GM19452 (cell line): ENCODE results near the gene C17orf75.
A peak's percentile ranks its signal among the peaks of the same experiment; 100 is the strongest.
"Not testable (repeated sequence)": the region's sequence is repeated elsewhere in the genome, so short reads cannot be mapped to it uniquely, and the experiment has no call there.

Experiments used
- ATAC-seq: cut with Tn5 transposase; IDR thresholded peaks from one replicate; pipeline ENCODE4 v1.9.1; 2021; ENCODE audit not compliant: unreplicated experiment

Gene C17orf75

DNA sequence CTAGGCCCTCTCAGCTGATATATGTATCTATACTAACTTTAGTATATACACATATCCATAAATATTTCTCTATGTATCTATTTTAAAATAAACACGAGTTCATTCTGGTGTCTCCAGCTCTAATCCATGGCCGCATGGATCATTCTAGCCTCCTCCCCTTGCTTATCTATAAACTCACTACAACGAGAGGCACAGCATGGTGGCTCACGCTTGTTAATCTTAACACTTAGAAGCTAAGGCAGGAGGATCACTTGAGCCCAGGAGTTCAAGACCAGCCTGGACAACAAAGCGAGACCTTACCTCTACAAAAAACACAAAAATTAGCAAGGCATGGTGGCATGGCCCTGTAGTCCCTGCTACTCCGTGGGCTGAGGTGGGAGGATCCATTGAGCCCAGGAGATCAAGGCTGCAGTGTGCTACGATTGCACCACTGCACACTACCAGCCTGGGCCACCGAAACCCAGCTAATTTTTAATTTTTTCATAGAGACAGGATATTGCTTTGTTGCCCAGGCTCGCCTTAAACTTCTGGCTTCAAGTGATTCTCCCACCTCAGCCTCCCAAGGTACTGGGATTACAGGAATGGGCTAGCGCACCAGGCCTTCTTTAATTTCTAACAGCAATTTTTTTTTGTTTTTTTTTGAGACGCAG is 4.1 kb upstream of the C17orf75 start:
- ATAC-seq: no peak

DNA sequence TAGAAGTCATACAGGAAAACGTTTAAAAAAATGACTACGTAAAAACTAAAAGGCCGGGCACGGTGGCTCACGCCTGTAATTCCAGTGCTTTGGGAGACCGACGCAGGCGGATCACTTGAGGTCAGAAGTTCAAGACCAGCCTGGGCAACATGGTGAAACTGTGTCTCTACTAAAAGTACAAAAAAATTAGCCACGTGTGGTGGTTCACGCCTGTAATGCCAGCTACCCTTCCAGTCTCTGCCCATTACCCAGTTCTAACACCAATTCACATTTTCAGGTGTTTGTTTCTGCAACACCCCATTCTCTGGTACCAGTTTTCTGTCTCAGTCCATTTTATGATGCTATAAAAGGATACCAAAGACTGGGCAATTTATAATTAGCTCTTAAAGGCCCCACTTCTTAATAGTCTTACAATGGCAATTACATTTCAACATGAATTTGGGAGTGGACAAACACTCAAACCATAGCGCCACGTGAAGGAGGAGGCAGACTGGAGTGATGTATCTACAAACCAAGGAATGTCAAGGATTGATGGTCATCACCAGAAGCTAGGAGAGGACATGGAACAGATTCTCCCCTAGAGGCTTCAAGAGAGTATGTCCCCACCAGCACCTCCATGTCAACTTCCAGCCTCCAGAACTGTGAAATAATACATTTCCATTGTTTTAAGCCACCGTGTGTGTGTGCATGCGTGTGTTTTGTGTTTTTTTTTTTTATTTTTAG is 791 bp upstream of the C17orf75 start:
- ATAC-seq: no peak

DNA sequence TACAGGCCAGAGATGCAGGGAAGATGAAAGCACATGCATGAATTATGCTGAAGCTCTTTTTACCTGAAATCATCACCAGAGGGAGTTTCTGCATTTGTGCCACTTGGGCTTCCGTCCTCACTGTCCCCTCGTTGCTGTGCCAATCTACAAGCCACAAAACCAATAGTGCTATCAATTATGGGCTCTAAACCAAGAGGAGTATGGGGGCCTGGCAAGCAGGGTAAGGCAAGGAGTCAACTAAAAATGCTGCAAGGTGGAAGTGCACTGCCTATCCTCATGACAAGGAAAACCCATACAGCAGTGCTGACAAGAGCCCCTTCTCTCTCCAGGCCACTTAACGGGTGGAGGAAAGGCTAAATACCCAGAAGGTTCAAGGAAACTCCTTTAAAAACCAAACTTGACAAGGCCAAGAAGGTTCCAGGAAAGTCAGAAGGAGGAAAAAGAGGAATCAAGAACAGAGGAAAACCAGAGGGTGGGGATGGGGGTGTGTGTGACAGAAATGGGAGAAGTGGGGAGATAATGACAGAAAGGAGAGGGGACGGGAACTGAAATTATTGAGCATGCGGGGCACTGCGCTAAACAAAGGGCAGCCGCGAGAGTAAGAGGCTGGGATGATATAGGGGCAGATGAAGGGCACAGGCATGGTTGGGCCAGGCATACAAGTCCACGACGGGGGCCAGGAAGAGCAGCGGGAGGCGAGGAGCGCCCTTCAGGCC is 674 bp downstream of the C17orf75 start:
- ATAC-seq: peak; percentile 7

DNA sequence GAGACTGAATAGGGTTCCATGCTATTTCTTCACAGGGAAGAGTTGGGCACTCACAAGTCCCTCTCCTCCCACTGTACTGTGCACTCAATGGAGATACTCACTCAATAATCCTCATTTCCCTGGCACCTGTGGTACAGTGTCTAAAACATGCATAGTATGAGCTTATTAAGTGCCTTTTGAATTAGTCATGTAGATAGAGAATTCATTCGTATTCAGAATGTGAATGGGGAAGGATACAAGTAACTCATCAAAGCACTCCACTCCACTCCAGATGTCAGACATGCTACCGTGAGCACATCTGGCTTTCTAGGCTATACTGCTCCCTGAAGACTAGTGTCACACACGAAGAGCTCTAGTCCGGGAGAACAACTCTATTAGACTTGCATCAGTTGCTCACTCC is 6.3 kb downstream of the C17orf75 start:
- ATAC-seq: no peak

DNA sequence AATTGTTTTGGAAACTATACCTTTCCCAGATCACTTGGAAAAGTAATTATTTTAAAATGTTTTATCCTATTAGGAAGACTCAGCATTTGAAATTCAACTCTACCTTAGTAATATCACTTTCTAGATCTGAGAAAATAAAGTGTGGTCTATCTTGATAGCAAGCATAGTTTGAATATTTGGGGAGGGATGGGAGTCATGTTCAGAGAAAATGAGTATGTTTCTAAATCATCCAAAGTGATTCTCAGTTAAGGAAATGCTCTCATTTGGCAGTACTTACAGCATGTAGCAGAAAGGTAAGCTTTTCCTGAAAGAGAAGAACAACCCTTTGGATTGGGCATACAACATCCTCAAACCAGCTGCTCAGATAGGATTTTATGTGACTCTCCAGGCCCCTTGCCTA is 6.9 kb downstream of the C17orf75 start:
- no peak for ATAC-seq

DNA sequence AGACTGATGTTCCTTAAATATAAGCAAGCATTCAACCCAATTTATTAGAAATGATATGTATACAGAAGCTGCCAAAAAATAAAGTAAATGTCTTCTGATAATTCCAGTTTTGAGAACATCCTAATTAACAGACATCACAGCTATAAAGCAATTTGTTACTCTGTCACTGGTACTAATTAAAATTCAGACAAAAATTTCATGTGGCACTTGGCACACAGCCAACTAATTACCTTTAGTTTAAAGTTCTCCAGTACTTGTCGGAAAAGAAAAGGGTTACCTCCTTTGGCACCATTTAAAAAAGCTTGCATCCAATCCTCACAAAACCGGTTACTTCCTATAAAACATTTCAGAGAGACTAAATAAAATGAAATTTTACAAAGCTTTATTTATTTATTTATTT is 8.8 kb downstream of the C17orf75 start:
- no peak for ATAC-seq

DNA sequence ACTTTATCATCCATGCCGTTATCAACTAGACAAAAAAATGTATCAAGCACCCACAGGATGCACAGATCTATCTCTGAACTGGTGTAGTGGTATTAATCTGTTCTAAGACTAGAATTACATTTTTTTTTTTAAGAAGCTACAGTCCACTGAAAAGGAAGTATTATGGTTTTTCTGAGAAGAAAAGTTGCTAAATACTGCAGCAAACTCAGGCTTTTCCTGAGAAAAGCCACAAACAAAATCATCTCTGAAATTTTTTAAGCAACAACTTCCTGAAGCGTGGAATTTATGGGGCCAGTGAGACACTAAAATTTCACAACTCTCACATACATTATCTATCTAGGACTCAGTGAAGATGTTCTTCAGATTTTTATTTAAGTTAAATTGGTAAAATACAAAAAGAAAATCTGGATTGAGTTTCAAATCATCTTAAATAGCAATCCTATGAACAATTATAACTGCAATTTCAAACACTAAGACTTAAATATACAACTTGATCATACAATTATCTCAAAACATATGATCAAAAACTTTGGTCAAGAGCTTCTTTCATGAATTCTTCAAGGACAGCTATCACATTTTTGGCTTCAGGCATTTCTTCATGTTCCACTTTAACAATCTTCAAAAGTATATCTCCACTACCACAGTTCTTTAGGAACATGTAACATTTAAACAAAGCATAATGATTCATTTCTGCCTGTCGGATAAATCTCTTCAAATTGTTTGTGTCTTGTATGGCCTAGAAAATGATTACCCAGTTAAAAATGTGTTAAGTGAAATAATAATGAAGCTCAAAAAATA is 10.5 kb downstream of the C17orf75 start:
- ATAC-seq: no peak

DNA sequence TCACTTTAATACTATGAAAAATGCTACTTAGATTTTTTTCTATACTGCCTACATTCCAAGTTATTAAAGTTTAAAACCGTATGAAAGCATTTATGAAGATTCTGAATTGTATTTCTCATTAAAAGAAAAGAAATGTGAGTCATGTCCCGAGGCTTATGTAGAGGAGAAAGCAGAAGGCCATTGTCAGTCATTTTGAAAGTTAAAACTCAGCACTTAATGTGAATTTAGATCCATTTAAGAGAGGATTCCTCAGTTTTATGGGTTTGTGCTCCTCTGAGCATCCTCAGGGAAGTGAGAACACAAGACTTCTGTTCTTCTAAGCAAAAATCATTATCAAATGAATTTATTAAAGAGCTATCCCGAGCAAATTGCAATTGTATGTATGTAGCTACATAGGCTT is 11.8 kb downstream of the C17orf75 start:
- no peak for ATAC-seq

DNA sequence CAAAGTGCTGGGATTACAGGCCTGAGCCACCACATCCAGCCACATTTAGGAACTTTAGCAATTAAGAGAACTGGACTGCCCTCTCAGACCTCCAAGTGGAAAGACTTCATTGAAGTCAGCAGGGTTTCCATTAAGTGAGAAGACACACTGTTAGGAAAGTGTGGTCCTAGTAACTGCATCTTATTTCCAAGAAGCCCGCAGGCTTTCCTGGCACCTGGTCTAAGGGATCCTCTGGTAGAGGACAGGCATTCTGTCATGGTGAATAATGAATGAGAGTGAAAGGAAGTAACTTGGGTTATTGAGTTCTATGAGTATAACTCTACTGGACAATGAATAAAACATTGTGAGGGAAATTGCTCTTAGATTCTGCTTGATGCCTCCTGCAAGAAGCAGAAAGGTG is 14.1 kb downstream of the C17orf75 start:
- no peak for ATAC-seq

DNA sequence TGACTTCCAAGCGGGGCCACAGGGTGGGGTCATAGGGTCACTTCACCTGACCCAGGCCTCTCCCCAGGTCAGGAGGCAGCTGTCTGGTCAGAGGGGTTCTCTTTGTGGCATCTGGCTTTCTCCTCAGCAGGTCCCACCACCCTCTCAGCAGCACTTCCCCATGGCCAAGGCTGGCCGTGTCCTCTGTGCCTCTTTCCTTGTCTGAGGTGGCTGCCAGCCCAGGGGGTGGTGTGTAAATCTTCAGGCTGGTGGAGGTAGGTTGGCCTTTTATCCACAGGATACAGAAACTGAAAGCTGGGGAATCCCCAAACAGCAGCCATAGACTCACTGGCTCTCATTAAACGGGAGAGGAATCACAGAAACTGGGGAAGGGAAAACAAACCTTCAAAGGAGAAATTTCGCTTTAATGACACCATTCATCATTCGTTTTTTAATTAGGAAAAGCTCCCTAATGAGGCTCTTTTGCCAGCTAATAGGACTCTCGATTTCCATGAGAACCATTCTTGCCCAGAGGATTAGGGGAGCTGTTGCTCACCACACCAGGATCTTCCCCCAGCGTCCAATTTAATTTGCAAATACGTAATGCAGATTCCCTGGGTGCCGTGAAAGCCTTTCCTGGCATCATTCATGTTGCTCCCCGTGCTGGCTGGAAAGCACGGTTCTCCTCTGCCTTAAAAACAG is 18.0 kb downstream of the C17orf75 start:
- no peak for ATAC-seq

DNA sequence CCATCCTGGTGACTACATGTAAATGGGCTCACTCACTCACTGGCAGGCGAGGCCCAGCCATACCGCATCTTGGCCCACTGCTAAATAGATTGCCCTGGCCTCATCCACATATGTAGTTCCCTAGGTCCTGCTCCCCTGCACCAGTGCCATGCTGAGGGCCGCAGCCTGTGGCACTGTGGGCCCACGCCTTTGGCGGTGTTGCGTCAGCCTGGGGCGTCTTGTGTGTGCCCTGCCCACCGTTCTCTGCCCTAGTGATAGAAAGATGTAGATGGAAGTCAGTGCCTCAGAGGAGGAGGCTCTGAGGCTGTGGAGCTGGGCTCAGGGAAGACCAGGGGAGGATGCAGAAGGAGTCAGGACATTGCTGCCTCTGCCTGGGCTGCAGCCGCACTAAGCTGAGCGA is 18.9 kb downstream of the C17orf75 start:
- ATAC-seq: no peak

DNA sequence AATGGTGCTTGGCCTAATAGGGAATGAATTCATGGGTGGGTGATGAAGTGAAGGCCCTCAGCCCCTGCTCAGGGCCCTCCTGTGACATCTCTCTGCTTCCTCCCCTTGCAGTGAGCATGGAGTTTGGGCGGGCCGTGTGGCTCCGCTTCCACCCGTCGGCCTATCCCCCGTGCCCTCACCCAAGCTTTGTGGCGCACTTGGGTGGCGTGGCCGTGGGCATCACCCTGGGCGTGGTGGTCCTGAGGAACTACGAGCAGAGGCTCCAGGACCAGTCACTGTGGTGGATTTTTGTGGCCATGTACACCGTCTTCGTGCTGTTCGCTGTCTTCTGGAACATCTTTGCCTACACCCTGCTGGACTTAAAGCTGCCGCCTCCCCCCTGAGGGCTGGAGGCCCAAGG is 21.1 kb downstream of the C17orf75 start:
- ATAC-seq: no peak

DNA sequence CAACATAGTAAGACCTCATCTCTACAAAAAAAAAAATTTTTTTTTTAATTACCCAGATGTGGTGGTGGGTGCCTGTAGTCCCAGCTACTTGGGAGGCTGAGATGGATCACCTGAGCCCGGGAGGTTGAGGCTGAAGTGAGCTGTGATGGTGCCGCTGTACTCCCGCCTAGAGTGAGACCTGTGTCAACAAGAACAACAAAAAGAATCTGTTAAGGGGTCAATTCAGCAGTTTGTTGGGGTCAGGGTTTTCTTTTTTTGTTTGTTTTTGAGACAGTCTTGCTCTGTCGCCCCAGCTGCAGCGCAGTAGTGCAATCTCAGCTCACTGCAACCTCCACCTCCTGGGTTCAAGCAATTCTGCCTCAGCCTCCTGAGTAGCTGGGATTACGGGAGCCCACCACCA is 21.9 kb downstream of the C17orf75 start:
- not testable (repeated sequence) for ATAC-seq

DNA sequence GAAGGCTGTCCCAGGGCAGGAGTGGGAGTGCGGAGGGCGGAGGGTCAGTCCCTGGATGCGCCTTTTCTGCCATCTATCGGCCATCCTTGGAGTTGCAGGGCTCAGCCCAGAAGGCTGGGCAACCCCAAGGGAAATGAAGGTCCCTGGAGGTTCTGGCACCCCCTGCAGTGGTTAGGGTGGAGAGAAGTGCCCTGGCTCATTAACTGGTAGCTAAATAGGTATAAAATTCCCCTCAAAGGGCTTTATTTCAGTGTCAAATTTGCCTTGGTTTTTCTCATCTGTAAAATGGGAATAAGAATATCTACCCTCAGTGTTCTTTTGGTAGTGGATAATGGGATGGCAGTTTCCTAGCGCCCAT is 22.4 kb downstream of the C17orf75 start:
- no peak for ATAC-seq

DNA sequence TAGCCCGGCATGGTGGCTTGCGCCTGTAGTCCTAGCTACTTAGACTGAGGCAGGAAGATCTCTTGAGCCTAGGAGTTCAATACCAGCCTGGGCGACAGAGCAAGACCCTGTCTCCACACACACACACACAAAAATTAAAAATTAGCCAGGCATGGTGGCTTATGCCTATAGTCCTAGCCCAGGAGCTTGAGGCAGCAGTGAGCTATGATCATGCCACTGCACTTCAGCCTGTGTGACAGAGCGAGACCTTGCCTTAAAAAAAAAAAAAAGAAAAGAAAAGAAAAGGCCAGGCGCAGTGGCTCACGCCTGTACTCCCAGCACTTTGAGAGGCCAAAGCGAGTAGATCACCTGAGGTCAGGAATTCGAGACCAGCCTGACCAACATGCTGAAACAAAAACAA is 23.9 kb downstream of the C17orf75 start:
- ATAC-seq: no peak

DNA sequence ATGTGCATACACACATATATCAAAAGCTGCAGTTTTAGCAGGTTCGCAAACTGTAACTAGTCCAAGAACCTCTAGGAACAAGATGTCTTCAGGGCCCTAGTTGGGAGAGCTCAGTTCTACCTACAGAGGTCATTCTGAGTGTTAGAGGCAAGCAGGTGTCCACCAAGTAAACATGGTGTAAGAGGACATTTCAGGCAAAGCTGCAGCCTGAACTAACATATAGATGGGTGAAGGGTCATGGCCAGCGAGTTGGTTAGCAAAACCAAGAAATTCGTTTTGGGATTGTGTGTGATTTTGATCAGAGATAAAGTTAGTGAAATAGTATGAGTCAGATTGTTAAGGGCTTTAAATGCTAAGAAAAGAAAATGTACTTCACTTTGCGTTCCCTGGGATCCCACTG is 24.6 kb downstream of the C17orf75 start:
- no peak for ATAC-seq

DNA sequence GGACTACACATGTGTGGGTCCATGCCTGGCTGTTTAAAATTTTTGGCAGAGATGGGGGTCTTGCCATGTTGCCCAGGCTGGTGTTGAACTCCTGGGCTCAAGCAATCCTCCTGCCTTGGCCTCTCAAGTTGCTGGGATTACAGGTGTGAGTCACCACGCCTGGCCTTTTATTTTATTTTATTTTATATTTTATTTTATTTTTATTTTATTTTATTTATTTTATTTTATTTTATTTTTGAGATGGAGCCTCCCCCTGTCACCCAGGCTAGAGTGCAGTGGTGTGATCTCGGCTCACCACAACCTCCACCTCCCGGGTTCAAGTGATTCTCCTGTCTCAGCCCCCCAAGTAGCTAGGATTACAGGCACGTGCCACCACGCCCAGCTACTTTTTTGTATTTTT is 25.3 kb downstream of the C17orf75 start:
- ATAC-seq: not testable (repeated sequence)

DNA sequence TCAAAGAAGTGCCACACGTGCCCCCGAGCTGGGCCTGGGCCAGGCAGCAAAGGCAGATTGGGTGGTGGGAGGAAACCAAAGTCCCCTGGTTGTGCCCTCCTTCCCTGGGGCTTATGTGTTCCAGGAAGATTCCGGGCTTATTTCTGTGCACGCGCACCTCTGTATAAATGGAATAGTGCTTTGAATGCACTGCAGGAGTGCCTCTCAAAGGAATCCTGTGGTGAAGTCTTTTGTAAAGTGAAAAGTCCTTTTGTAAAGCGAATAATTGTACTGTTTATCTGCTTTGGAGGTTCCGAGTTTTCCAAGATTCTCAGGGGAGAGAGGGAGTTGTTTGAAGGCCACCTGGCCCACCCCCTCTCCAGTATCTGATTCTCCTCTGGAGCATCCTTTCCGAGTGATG is 26.8 kb downstream of the C17orf75 start:
- ATAC-seq: no peak

DNA sequence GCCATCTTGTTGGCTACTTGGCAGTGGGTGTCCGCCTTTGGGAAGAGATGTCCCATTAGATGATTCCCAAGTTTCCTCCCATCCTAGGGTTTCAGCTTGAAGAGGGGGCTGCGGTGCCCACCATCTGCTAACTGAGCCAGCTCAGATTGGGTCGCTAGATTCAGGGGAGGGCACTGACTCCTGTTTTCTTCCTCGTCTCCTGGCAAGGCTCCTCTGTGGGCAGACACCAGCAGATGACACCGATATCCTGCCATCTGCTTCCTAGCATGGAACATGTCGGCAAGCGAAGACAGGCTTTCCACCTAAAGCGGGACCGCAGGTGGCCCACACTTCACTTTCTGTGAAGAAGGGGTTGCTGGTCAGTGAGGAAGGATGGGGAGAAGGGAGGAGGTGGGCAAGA is 27.3 kb downstream of the C17orf75 start:
- no peak for ATAC-seq

DNA sequence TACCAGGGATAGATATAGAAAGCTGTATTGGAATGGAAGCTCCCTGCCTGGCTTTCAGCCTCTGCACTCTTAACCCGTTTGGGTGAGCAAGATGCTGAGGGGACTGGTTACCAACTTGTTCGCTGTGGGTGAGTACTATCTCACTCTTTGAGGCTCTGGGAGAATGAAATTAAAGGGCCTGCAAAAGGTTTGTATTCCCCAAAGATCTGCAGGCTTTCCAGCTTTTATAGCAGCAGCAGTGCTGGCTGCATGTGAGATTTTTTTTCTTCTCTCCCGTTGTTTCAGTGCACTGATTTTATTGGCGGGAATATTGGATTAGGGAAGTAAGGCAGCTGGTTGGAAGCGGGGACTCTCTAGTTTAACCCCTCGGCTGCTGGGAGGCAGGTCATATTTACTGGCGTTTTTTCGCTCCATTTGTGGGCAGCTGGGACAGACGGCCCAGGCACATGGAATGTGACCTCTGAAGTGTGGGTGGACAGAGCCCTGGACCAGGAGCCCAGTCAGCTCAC is 30.9 kb downstream of the C17orf75 start:
- no peak for ATAC-seq

DNA sequence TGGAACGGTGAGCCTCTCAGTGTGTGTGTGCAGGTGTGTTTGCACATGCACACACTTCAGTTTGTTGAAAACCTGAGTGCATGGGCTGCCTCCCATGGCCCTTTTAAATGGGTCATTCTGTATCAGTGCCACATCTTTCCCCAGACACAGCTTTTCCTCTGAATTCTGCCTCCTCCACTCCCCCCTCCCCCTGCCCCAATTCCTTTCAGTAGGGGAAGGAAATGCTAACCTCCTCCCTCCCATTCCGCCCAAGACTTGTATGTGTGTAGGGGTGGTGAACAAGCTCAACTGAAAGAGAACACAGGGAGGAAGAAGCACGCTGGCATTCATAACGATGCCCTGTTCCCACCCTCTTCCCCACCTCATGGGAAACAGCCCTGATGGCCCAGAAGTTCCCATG is 34.3 kb downstream of the C17orf75 start:
- no peak for ATAC-seq
